Fibroblast of gingiva (primary cell): Measurements from ENCODE around the gene BRAT1.

Experiments used
- DNase-seq: peaks from one replicate; pipeline ENCODE4 v3.0.0-alpha.2; 2011; ENCODE audit warnings: low read depth

The BRAT1 gene

GRCh38 chr7:2523461-2523936, 31.8 kb downstream of the BRAT1 start:
- no peak for DNase-seq

DNA sequence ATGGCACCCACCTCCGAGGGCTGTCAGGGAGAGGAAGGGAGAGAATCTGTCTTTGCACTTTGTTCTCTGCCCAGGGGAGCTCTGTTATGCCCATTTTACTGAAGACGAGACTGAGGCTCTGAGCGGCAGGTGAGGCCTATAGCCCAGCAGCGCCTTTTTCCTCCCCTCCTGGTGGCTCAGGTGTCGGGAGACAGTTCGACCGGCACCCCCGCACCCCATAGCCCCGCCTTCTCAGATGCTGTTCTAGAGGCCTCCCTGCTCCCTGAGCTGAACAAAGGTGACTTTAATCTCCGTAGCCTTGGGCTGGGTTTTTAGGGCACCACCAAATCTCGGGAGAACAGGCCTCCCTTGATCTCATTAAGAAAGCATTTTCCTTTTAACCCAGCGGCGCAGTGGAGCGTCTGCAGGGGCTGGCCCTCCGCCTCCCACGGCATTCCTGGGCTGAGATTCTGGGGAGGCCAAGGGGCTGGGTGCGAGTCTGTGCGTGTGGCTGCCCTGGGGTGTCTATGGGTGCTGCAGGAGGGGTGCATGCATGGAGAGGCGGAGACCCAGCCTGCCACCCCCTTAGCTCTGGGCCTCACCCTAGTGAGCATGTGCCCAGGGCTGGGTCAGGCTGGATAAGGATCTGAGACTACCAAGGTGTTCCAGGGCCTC, 32.4 kb downstream of the BRAT1 start:
- no peak for DNase-seq

- no peak for DNase-seq
Observed at GRCh38 chr7:2521952-2522591, 33.3 kb downstream of the BRAT1 start.

- no peak for DNase-seq
Observed at GRCh38 chr7:2521341-2521745, 34.0 kb downstream of the BRAT1 start.

DNA sequence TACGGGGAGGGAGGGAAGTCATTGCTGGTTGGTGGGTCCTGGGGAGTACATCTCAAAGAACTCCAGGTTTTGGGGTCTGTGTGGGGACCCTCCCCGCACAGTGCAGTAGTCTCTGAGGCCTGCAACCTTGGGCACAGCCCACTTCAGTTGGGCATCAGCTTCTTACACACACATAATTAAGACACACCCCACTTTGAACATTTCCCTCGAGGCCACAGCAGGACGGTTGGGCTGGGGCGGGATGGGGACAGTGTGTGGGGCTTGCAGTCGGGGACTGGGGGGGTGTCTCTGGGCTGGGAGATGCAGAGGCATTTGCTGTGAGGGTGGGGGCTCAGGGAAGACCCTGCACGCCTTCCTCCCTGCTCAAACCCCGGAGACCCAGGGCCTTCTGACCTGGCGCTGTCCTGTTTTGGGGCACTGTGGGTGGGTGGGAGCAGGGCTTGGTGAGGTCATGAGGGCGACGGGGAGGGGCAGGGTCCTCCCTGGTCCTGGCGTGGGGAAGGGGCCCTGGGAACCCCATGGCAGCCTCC, 34.5 kb downstream of the BRAT1 start:
- DNase-seq = no peak

- DNase-seq = no peak
Observed at GRCh38 chr7:2520131-2520760, 35.1 kb downstream of the BRAT1 start.

DNA sequence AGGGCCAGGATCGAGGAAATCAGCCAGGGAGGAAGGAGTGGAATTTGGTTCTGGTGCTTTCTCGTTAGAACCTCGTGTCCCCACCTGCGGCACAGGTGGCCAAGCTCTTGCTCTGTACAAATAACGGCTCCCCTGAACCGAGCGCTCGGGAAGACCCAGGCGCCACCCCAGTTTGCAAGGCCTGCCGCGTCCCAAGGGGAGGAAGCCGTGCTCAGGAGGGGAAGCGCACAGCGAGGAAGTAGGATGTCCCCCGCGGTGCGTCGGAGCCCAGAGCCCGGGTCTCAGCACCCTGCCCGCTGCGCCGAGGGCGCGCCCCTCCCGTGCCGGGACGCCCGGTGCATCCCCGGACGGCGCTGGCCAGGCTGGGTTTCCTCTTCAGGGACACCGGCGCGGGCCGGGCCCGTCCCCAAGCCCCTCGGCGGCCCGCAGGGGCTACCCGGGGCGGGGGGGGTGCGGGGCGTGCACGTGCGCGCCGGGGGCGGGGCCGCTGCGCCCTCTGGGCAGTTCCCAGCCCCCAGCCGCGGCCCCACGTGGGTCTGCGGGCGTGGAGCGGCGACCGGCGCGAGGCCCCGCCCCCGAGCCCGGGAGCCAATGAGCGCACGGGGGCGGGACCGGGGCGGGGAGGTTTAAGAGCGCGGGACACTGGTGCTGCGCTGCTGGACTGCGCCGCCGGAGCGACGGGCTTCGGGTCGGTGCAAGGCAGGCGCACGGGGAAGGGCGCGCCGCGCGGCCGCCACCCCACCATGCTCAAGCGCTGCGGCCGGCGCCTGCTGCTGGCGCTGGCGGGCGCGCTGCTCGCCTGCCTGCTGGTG, 36.0 kb downstream of the BRAT1 start, which contains the start of gene LFNG:
TSS of gene LFNG (plus strand) at position 656 of the 812 bp plus-strand sequence. CDS start at position 744, 88 bp downstream.
- DNase-seq = peak; percentile 78

DNA sequence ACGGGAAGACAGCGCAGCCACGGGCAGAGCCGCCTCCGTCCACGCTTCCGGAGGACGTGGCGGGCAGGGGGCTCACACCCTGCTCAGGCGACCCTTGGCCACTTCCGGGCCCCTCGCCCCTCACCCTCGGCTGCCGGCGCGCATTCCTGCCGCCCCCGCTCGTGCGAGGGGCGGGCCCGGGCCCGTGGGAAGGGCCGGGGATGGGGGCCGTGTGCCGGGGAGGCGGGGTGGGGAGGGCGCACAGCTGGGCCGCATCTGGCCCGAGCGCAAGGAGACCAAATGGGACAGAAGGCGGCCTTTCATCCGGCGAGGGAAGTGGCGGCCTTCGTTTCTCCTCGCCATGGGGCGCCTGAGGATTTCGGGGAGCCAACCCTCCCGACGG, 36.6 kb downstream of the BRAT1 start:
- DNase-seq = no peak

DNA sequence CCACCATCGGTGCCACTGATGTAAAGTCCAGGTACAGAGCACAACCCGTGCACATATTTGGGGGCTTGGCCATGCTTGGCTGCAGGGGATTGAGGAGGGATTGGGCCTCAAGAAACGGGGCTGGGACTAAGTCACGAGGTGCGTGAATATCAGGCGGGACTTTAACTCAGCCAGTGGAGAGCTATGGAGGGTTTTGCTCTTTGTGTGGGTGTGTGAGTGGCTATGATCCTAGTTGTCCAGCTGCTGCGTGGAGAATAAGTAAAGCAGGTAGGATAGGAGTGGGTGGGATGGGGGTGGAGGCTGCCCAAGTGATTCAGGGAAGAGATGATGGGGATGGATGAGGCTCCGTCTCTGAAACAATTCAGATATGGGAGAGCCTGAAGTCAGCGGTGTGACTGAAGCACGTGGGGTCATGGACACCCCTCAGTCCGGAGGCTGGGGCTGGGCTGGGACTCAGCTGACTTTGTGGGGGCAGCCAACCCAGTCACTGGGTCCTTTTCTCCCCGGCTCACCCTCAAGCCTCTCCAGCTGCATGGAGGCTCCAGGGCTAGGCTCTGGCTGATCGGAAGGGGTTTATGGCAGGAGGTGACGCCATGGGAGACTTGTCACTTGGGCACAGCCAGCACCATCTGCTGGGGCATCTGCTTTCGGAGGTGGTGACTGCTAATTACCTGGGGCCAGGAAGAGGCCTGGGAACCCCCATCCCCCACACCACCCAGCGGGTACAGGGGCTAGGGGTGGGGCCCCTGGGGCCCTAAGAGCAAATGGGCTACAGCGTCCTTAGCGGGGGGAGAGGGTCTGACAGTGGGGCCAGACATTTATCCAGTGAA, 37.4 kb downstream of the BRAT1 start:
- DNase-seq = no peak

GRCh38 chr7:2517026-2517425, 38.3 kb downstream of the BRAT1 start:
- peak; percentile 58 for DNase-seq

DNA sequence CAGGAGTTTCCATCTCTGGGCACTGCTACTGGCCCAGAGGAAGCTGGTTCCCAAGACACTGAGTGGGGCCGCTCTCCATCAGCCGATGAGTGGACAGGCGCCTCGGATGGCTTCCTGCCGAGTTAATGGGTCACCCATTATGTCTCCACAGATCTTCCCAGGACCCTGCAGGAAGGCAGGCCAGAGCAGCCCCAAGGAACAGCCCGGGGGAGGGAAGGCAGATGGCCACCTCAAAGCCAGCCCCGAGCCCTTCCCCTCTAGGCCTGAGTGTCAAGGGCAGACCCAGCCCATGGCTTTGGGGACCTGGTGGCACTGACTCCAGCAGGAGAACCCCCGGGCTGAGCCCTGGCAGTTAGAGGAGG, 39.1 kb downstream of the BRAT1 start:
- DNase-seq = no peak

DNA sequence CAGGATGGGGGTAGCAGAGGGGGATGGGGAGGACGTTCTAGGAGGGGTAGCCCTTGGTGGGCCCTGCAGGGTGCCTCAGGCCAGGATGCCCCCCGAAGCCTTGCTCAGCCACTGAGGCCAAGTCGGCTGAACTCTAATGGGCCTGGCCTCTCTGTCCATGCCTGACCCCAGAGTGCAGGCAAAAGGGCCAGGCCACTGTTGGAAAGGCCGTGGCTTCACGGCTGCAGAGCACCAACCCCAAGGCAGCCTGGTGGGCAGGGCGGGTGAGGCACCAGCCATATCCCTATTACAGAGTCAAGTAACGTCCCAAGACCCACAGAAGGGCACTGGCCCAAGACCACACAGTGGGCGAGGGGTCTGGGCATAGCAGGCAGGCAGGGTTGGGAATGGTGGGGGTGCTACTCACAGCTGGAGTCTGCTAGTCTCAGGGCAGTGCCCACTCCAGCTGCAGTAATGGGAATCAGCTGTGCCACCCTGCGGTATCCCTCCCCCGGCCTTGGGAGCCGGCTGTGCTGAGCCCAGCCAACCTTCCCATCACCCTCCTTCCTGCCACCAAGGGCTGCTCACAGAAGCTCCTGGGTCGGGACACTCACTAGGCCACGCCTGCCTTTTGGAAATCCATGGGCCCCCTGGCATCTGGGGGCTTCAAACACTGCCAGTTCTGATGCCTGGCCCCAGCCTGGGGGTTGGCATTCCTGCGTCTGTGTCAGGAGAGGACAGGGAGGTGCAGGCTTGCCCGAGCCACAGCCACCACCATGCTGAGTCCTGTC, 39.7 kb downstream of the BRAT1 start:
- DNase-seq = peak; percentile 22

DNA sequence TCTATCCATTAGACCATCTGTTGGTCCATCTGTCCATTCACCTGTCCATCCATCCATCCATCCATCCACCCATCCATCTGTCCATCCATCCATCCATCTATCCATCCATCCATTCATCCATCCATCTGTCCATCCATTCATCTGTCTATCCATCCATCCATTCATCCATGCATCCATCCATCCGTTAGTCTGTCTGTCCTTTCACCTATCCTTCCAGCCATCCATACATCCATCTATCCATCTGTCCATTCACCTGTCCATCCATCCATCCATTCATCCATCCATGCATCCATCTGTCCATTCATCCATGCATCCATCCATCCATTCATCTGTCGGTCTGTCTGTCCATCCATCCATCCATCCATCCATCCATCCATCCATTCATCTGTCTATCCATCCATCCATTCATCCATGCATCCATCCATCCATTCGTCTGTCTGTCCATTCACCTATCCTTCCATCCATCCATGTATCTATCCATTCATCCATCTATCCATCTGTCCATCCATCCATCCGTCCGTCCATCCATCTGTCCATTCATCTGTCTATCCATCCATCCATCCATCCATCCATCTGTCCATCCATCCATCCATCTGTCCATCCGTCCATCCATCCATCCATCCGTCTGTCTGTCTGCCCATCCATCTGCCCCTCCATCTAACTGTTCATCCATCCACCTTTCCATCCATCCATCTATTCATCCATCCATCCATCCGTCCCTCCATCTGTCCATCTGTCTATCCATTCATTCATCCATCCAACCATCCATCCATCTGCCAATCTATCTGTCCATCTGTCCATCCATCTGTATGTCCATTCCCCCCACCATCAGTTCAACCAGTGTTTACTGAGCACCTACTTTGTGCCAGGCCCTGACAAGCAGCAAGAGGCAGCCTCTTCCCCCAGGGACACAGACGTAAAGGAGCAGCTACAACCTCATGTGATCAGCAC, 40.6 kb downstream of the BRAT1 start:
- DNase-seq = no peak

- DNase-seq = no peak
Observed at GRCh38 chr7:2513702-2514101, 41.6 kb downstream of the BRAT1 start.

DNA sequence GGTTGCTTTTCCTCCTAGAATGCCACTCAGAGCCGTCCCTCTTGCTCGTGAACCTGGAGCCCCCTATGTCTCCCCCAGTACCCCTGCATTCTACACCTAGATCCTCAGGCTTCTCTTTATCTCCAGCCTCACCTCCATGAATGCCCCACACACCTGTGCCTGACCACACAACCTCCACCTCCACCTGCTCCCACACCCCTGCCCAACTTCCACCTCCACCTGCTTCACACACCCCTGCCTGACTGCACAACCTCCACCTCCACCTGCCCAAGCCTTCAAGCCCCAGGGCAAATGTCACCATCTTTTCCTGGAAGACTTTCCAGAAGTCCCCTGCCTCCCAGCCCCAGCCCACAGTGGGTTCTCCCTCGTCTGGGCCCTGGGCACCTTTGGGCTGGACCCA, 42.6 kb downstream of the BRAT1 start:
- no peak for DNase-seq

- DNase-seq = no peak
Observed at GRCh38 chr7:2512179-2512661, 43.1 kb downstream of the BRAT1 start.

DNA sequence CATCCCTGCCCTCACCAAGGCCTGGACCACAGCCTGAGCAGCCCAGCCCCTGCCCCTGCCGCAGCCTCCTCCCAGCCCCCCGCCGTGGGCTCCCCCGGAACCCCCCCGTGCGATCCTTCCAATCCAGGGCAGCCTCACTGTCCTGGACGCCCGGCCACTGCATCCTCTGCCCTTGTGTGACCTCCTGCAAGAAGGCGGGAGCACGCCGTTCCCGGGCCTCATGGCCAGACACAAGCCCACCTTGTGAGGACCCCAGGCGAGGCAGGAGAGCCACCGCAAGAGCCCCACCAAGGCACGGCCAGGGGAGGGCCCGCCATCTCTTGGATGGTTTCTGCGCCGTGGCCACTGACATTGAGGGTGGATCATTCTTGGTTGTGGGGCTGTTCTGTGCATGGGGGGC, 43.6 kb downstream of the BRAT1 start:
- DNase-seq = no peak

DNA sequence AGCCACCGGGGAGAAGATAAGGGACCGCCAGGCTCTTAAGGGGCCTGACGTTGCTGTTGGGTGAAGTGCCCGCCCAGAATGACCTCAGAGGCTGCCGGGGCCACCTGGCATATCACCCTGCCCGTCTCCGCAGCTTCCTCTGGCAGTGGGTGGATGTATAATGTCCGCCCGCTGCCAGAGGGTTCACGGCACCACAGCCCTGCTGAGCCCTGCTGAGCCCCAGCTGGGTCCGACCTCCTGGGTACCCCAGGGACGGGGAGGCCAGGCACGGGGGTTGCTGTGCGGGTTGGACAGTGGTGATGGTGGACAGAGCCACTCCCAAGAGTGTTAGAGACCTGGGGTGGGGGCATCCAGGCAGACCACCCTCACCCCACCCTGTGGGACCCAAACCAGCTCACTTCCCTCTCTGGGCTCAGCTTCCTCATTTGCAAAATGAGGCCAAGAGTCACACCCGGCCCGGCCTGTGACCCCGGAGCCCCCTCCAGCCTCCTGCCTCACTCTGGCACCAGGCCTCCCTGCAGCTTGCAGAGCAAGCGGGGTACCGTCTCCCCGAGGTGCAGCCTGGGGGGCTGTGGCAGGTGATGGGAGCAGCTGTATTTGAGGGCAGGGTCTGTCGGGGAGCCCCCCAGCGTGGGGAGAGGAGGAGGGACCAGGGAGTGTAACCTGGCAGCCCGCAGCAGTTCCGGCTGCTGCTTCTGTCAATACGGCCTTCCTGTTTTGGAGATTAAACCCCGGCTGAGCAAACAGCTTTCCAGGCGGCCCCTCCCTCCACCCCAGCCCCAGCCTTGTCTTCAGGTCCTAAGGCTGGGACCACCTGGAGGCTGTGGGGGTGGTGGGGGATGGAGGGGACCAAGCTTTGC, 44.2 kb downstream of the BRAT1 start:
- DNase-seq = no peak
